ENCODE measurements around the gene ARFIP1. TPM values are rescaled to one million over a fixed set of nuclear protein-coding genes. Genes with fewer than 3 reads are reported as not detected.
A peak's percentile ranks its signal among the peaks of the same experiment; 100 is the strongest.

Gene ARFIP1
- total and polyA plus RNA-seq, 5 donors from 2014 or later, result 7.5 to 24.2 (median 19.4) TPM

GRCh38 chr4:152777488-152777887 is 2.3 kb upstream of the ARFIP1 start:
- H3K27ac Mint-ChIP-seq, result no peak overlapping the region
- H3K4me1 Mint-ChIP-seq, result peaks cover 4 to 45% (median 29%) of the 10 kb centered on the region in 4 donors
- H3K27ac ChIP-seq (ENCODE audit: insufficient read depth, low read length, poor library complexity, severe bottlenecking), result no peak overlapping the region
- no peaks in the 10 kb centered on the region for H3K36me3 ChIP-seq (ENCODE audit: control insufficient read depth, insufficient read depth, low read length)
- H3K4me3 Mint-ChIP-seq, result peak overlapping the region in 2 of 4 donors; percentile 57 to 92
- H3K4me3 ChIP-seq (ENCODE audit: low read depth, low read length), result no peak overlapping the region
- no peak for ATAC-seq (ENCODE audit: low read depth in 2 of 2)
- H3K27me3 Mint-ChIP-seq, result peaks cover 29% of the 10 kb centered on the region
- no peaks in the 10 kb centered on the region for H3K36me3 Mint-ChIP-seq
- no peaks in the 10 kb centered on the region for H3K9me3 ChIP-seq (ENCODE audit: control insufficient read depth in 2 of 2, low read length in 2 of 2)
- peaks cover 9% of the 10 kb centered on the region for H3K27me3 ChIP-seq (ENCODE audit: control insufficient read depth, insufficient read depth, low read length)
- DNase-seq, result no peak
- peaks cover 21% of the 10 kb centered on the region for H3K4me1 ChIP-seq (ENCODE audit: control insufficient read depth, insufficient read depth, low read length, poor library complexity, severe bottlenecking)
- no peaks in the 10 kb centered on the region for H3K9me3 Mint-ChIP-seq

GRCh38 chr4:152778656-152779512 is 870 bp upstream of the ARFIP1 start:
- peaks cover 29% of the 10 kb centered on the region for H3K27me3 Mint-ChIP-seq
- H3K27me3 ChIP-seq (ENCODE audit: control insufficient read depth, insufficient read depth, low read length), result peaks cover 9% of the 10 kb centered on the region

GRCh38 chr4:152780267-152780778 is 569 bp downstream of the ARFIP1 start:
- DNase-seq, result no peak

More at GRCh38 chr4:152778656-152779512, 870 bp upstream of the ARFIP1 start:
- Histone ChIP-seq H3K36me3 (ENCODE audit: control insufficient read depth, insufficient read depth, low read length) (no peaks in the 10 kb centered on the region), H3K9me3 (ENCODE audit: control insufficient read depth in 2 of 2, low read length in 2 of 2) (no peaks in the 10 kb centered on the region), H3K4me1 (ENCODE audit: control insufficient read depth, insufficient read depth, low read length, poor library complexity, severe bottlenecking) (peaks cover 21% of the 10 kb centered on the region), H3K4me3 (ENCODE audit: low read depth, low read length) (peak overlapping the region; percentile 84), H3K27ac (ENCODE audit: insufficient read depth, low read length, poor library complexity, severe bottlenecking) (peak overlapping the region; percentile 83)
- H3K36me3 Mint-ChIP-seq, result no peaks in the 10 kb centered on the region
- peak overlapping the region; percentile 92 to 99 (median 99) for H3K4me3 Mint-ChIP-seq
- peak in 1 of 2 donors; percentile 14 for ATAC-seq (ENCODE audit: low read depth in 2 of 2)
- peaks cover 4 to 56% (median 37%) of the 10 kb centered on the region in 4 donors for H3K4me1 Mint-ChIP-seq
- no peaks in the 10 kb centered on the region for H3K9me3 Mint-ChIP-seq
- peak overlapping the region; percentile 93 to 100 (median 99) for H3K27ac Mint-ChIP-seq
- peak in 1 of 3 donors; percentile 57 for DNase-seq

GRCh38 chr4:152784490-152785350 is 5.0 kb downstream of the ARFIP1 start:
- peak overlapping the region in 2 of 3 donors; percentile 6 to 67 for H3K27ac Mint-ChIP-seq
- no peak for DNase-seq
- H3K27ac ChIP-seq (ENCODE audit: insufficient read depth, low read length, poor library complexity, severe bottlenecking), result no peak overlapping the region
- peak overlapping the region in 1 of 4 donors; percentile 26 for H3K4me3 Mint-ChIP-seq
- peaks cover 4% of the 10 kb centered on the region for H3K27me3 Mint-ChIP-seq
- peaks cover 3% of the 10 kb centered on the region for H3K36me3 Mint-ChIP-seq
- no peak for ATAC-seq (ENCODE audit: low read depth in 2 of 2)
- H3K9me3 Mint-ChIP-seq, result no peaks in the 10 kb centered on the region
- peaks cover 23% of the 10 kb centered on the region for H3K4me1 ChIP-seq (ENCODE audit: control insufficient read depth, insufficient read depth, low read length, poor library complexity, severe bottlenecking)
- no peaks in the 10 kb centered on the region for H3K27me3 ChIP-seq (ENCODE audit: control insufficient read depth, insufficient read depth, low read length)
- H3K4me3 ChIP-seq (ENCODE audit: low read depth, low read length), result no peak overlapping the region
- peaks cover 4% of the 10 kb centered on the region for H3K36me3 ChIP-seq (ENCODE audit: control insufficient read depth, insufficient read depth, low read length)
- no peaks in the 10 kb centered on the region for H3K9me3 ChIP-seq (ENCODE audit: control insufficient read depth in 2 of 2, low read length in 2 of 2)
- H3K4me1 Mint-ChIP-seq, result peaks cover 11 to 64% (median 48%) of the 10 kb centered on the region in 4 donors

More at GRCh38 chr4:152780267-152780778, 569 bp downstream of the ARFIP1 start:
- Mint-ChIP-seq H3K27ac (peak overlapping the region; percentile 93 to 100 (median 99)), H3K27me3 (peaks cover 29% of the 10 kb centered on the region), H3K4me3 (peak overlapping the region; percentile 92 to 99 (median 99)), H3K9me3 (no peaks in the 10 kb centered on the region), H3K36me3 (no peaks in the 10 kb centered on the region), H3K4me1 (peaks cover 4 to 62% (median 42%) of the 10 kb centered on the region in 4 donors)
- Histone ChIP-seq H3K36me3 (ENCODE audit: control insufficient read depth, insufficient read depth, low read length) (peaks cover 4% of the 10 kb centered on the region), H3K27me3 (ENCODE audit: control insufficient read depth, insufficient read depth, low read length) (peaks cover 9% of the 10 kb centered on the region), H3K27ac (ENCODE audit: insufficient read depth, low read length, poor library complexity, severe bottlenecking) (peak overlapping the region; percentile 83), H3K4me1 (ENCODE audit: control insufficient read depth, insufficient read depth, low read length, poor library complexity, severe bottlenecking) (peaks cover 21% of the 10 kb centered on the region), H3K4me3 (ENCODE audit: low read depth, low read length) (peak overlapping the region; percentile 84), H3K9me3 (ENCODE audit: control insufficient read depth in 2 of 2, low read length in 2 of 2) (no peaks in the 10 kb centered on the region)
- ATAC-seq (ENCODE audit: low read depth in 2 of 2), result peak; percentile 58 to 59

- H3K4me3 Mint-ChIP-seq, result peak overlapping the region; percentile 19 to 76 (median 44)
- H3K36me3 Mint-ChIP-seq, result peaks cover 6% of the 10 kb centered on the region
- no peaks in the 10 kb centered on the region for H3K9me3 ChIP-seq (ENCODE audit: control insufficient read depth in 2 of 2, low read length in 2 of 2)
- peak overlapping the region; percentile 67 for H3K4me3 ChIP-seq (ENCODE audit: low read depth, low read length)
- H3K9me3 Mint-ChIP-seq, result no peaks in the 10 kb centered on the region
- H3K27me3 ChIP-seq (ENCODE audit: control insufficient read depth, insufficient read depth, low read length), result no peaks in the 10 kb centered on the region
- peak in 1 of 2 donors; percentile 39 for ATAC-seq (ENCODE audit: low read depth in 2 of 2)
- no peak overlapping the region for H3K27ac ChIP-seq (ENCODE audit: insufficient read depth, low read length, poor library complexity, severe bottlenecking)
- peaks cover 11 to 55% (median 42%) of the 10 kb centered on the region in 4 donors for H3K4me1 Mint-ChIP-seq
- DNase-seq, result peak in 1 of 3 donors; percentile 38
- no peaks in the 10 kb centered on the region for H3K27me3 Mint-ChIP-seq
- peak overlapping the region; percentile 6 to 94 (median 52) for H3K27ac Mint-ChIP-seq
- peaks cover 14% of the 10 kb centered on the region for H3K4me1 ChIP-seq (ENCODE audit: control insufficient read depth, insufficient read depth, low read length, poor library complexity, severe bottlenecking)
- peaks cover 4% of the 10 kb centered on the region for H3K36me3 ChIP-seq (ENCODE audit: control insufficient read depth, insufficient read depth, low read length)
Measured at GRCh38 chr4:152785639-152786615, 6.2 kb downstream of the ARFIP1 start.

GRCh38 chr4:152786627-152787026 is 6.9 kb downstream of the ARFIP1 start:
- no peak for DNase-seq
- peaks cover 6% of the 10 kb centered on the region for H3K36me3 Mint-ChIP-seq
- Histone ChIP-seq H3K9me3 (ENCODE audit: control insufficient read depth in 2 of 2, low read length in 2 of 2) (no peaks in the 10 kb centered on the region), H3K27me3 (ENCODE audit: control insufficient read depth, insufficient read depth, low read length) (no peaks in the 10 kb centered on the region), H3K4me1 (ENCODE audit: control insufficient read depth, insufficient read depth, low read length, poor library complexity, severe bottlenecking) (peaks cover 9% of the 10 kb centered on the region), H3K36me3 (ENCODE audit: control insufficient read depth, insufficient read depth, low read length) (peaks cover 4% of the 10 kb centered on the region), H3K27ac (ENCODE audit: insufficient read depth, low read length, poor library complexity, severe bottlenecking) (no peak overlapping the region), H3K4me3 (ENCODE audit: low read depth, low read length) (peak overlapping the region; percentile 67)
- no peaks in the 10 kb centered on the region for H3K9me3 Mint-ChIP-seq
- peaks cover 11 to 49% (median 39%) of the 10 kb centered on the region in 4 donors for H3K4me1 Mint-ChIP-seq
- ATAC-seq (ENCODE audit: low read depth in 2 of 2), result no peak
- H3K27me3 Mint-ChIP-seq, result no peaks in the 10 kb centered on the region
- peak overlapping the region; percentile 19 to 76 (median 38) for H3K4me3 Mint-ChIP-seq
- H3K27ac Mint-ChIP-seq, result peak overlapping the region; percentile 6 to 94 (median 52)

All from CD4-positive, CD25-positive, alpha-beta regulatory T cell (primary cell).